Fibroblast of lung (primary cell): ENCODE data around the gene BDH1.

Experiments used
- CTCF ChIP-seq, 2 donors: IDR thresholded peaks in 1 of 2; conservative IDR thresholded peaks in 1 of 2; 1 replicate in 1 of 2; 2 replicates in 1 of 2; pipeline ENCODE4 v1.5.1; 2011 to 2012; ENCODE audit warnings: low read length in 2 of 2, control low read depth in 1 of 2, inconsistent platforms in 1 of 2, low read depth in 1 of 2, mild to moderate bottlenecking in 1 of 2
- EZH2 ChIP-seq: IDR thresholded peaks from 2 replicates; pipeline ENCODE4 v1.5.1; 2012; ENCODE audit warnings: low read length, control low read depth, mild to moderate bottlenecking; ENCODE audit errors: missing control alignments

GRCh38 chr3:197541756-197542539, 13.8 kb downstream of the BDH1 start:
- no peak for TF ChIP-seq CTCF (conservative IDR thresholded peaks at IDR 0.05 in 1 of 2, IDR thresholded peaks at IDR 0.05 in 1 of 2; ENCODE audit: low read depth in 1 of 2, low read length in 2 of 2)
- TF ChIP-seq EZH2 = no peak
